ENCODE measurements around the gene RPL3.
"Not testable (repeated sequence)": the region's sequence is repeated elsewhere in the genome, so short reads cannot be mapped to it uniquely, and the experiment has no call there.

The RPL3 gene

GRCh38 chr22:39360674-39361413 is 41.4 kb upstream of the RPL3 start:
- no peak overlapping the region for H3K4me3 ChIP-seq
- H3K9me3 ChIP-seq, result no peaks in the 10 kb centered on the region
- DNase-seq, result no peak
- H3K4me1 ChIP-seq, result peaks cover 0 to 11% (median 0%) of the 10 kb centered on the region in 4 donors
- intact Hi-C loops (cut with DNase I; ENCODE audit: low total_unique reads), result no loop called here
- TF ChIP-seq CTCF (IDR thresholded peaks at IDR 0.05), result no peak
- H3K27ac ChIP-seq, result no peak overlapping the region
- peaks cover 0 to 3% (median 0%) of the 10 kb centered on the region in 3 donors for H3K36me3 ChIP-seq
- peaks cover 0 to 3% of the 10 kb centered on the region in 2 donors for H3K27me3 ChIP-seq

GRCh38 chr22:39360242-39360641 is 40.8 kb upstream of the RPL3 start:
- Histone ChIP-seq H3K27me3 (peaks cover 0 to 3% of the 10 kb centered on the region in 2 donors), H3K36me3 (peaks cover 0 to 3% (median 0%) of the 10 kb centered on the region in 3 donors), H3K4me1 (peaks cover 0 to 11% (median 0%) of the 10 kb centered on the region in 4 donors), H3K27ac (no peak overlapping the region), H3K9me3 (no peaks in the 10 kb centered on the region), H3K4me3 (no peak overlapping the region)
- intact Hi-C loops (cut with DNase I; ENCODE audit: low total_unique reads), result no loop called here
- DNase-seq, result no peak
- TF ChIP-seq CTCF (IDR thresholded peaks at IDR 0.05), result no peak

GRCh38 chr22:39359659-39360195 is 40.3 kb upstream of the RPL3 start:
- intact Hi-C loops (cut with DNase I; ENCODE audit: low total_unique reads), result no loop called here
- Histone ChIP-seq H3K4me3 (no peak overlapping the region), H3K27me3 (peaks cover 0 to 3% of the 10 kb centered on the region in 2 donors), H3K36me3 (peaks cover 0 to 3% (median 0%) of the 10 kb centered on the region in 3 donors), H3K9me3 (no peaks in the 10 kb centered on the region), H3K27ac (no peak overlapping the region), H3K4me1 (peaks cover 0 to 11% (median 0%) of the 10 kb centered on the region in 4 donors)
- DNase-seq, result no peak
- no peak for TF ChIP-seq CTCF (IDR thresholded peaks at IDR 0.05)

GRCh38 chr22:39358197-39358596 is 38.8 kb upstream of the RPL3 start:
- DNase-seq; H3K27me3 ChIP-seq; intact Hi-C loops (cut with DNase I; ENCODE audit: low total_unique reads); H3K27ac ChIP-seq; H3K9me3 ChIP-seq; H3K36me3 ChIP-seq; H3K4me3 ChIP-seq; H3K4me1 ChIP-seq: not testable (repeated sequence)

- intact Hi-C loops (cut with DNase I; ENCODE audit: low total_unique reads); H3K27me3 ChIP-seq; H3K9me3 ChIP-seq; H3K4me3 ChIP-seq; H3K27ac ChIP-seq; H3K36me3 ChIP-seq; H3K4me1 ChIP-seq; DNase-seq: not testable (repeated sequence)
Observed at GRCh38 chr22:39357110-39358108, 38.0 kb upstream of the RPL3 start.

- peaks cover 0 to 5% (median 0%) of the 10 kb centered on the region in 4 donors for H3K4me1 ChIP-seq
- H3K36me3 ChIP-seq, result peaks cover 0 to 3% (median 0%) of the 10 kb centered on the region in 3 donors
- peaks cover 0 to 6% of the 10 kb centered on the region in 2 donors for H3K27me3 ChIP-seq
- H3K9me3 ChIP-seq, result no peaks in the 10 kb centered on the region
- no peak overlapping the region for H3K27ac ChIP-seq
- H3K4me3 ChIP-seq, result no peak overlapping the region
- DNase-seq, result no peak
- intact Hi-C loops (cut with DNase I; ENCODE audit: low total_unique reads), result no loop called here
- no peak for TF ChIP-seq CTCF (IDR thresholded peaks at IDR 0.05)
Observed at GRCh38 chr22:39356464-39356863, 37.0 kb upstream of the RPL3 start.

GRCh38 chr22:39355805-39356204 is 36.4 kb upstream of the RPL3 start:
- H3K4me3 ChIP-seq; H3K27ac ChIP-seq; intact Hi-C loops (cut with DNase I; ENCODE audit: low total_unique reads); DNase-seq; H3K36me3 ChIP-seq; H3K9me3 ChIP-seq: not testable (repeated sequence)
- H3K4me1 ChIP-seq, result peaks cover 0 to 12% (median under 1%) of the 10 kb centered on the region in 4 donors
- peaks cover 0 to 12% of the 10 kb centered on the region in 2 donors for H3K27me3 ChIP-seq
